ENCODE results near the gene WWOX.
"Not testable (repeated sequence)": the region's sequence is repeated elsewhere in the genome, so short reads cannot be mapped to it uniquely, and the experiment has no call there.

Gene WWOX

DNA sequence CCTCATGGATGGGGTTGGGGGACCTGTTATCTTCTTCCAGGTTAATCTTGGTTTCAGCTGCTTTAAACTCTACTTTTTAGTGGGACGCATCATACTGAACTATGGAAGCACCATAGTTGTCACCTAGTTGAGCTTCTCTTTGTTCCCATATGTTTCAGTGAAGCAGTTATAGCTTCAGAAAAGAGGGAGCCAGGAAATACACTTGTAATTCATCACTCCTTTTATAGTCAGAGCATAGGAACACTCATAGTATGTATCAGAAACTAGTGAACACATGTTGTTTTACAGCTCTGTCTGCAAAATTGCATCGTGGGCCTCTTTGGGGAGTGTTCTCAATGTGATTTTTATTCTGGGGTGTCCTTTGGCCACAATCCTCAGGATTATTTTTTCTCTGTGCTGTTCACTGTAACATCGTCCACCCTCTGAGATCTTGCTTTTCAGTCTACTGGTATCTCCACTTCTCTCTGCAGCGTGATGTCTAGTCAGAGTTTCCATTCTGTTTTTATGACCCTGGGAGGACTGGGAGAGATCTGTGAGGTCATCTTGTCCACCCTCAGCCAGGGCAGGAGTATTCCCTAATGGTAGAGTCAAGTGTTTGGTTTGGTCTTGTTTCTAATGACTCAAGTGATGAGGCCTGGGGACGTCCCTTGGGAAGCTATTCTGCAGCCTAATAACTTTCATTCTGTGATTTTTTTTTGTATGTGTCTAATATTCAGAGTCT, 585.4 kb downstream of the WWOX start:
- no peaks in the 10 kb centered on the region for H3K36me3 Mint-ChIP-seq
- no peak overlapping the region for H3K27ac Mint-ChIP-seq
- no peaks in the 10 kb centered on the region for H3K27me3 Mint-ChIP-seq
- H3K4me1 Mint-ChIP-seq (ENCODE audit: low read depth) = no peaks in the 10 kb centered on the region
- no peak overlapping the region for H3K4me3 Mint-ChIP-seq
- H3K9me3 Mint-ChIP-seq (ENCODE audit: low read depth) = no peaks in the 10 kb centered on the region

DNA sequence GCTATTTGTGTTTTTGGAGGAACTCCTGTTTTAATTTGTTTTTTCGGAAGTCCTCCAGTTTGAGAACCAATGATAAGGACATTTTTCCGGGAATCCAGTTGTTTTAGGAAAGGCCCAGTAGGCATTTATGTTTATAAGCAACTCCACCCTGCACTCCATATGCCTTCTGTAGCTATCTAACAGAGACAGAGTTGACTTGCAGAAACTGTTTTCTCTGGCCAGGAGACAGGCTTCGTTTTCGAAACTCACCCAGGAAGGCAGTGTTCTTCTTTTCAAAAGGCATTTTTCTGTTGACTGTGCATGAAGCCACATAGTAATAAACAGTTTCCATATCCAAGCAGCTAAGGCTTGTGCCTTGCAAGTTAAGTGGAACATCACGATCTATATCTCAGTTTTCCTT, 587.1 kb downstream of the WWOX start:
- Mint-ChIP-seq H3K36me3 (peaks cover 2% of the 10 kb centered on the region), H3K4me1 (ENCODE audit: low read depth) (no peaks in the 10 kb centered on the region)

DNA sequence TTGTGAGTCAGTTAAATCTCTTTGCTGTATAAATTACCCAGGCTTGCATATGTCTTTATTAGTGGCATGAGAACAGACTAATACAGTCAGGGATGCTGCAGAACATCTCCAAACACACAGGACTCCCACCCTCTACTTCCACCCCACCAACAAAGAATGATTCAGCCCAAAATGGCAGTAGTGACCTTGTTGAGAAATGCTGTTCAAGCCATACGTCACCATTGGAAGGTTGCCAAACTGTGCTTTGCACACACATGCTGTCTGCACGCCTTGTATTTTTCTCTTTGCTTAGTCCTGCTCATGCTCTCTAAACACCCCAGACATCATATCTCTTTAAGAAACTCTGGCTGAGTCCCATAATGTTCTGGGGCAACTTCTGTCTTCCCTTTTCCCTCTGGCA, 589.6 kb downstream of the WWOX start:
- no peaks in the 10 kb centered on the region for H3K4me1 Mint-ChIP-seq (ENCODE audit: low read depth)
- no peak overlapping the region for H3K27ac Mint-ChIP-seq
- H3K9me3 Mint-ChIP-seq (ENCODE audit: low read depth) = no peaks in the 10 kb centered on the region
- no peak overlapping the region for H3K4me3 Mint-ChIP-seq
- H3K36me3 Mint-ChIP-seq = peaks cover 2% of the 10 kb centered on the region
- no peaks in the 10 kb centered on the region for H3K27me3 Mint-ChIP-seq

More for the DNA sequence above, 587.1 kb downstream of the WWOX start:
- Mint-ChIP-seq H3K4me3 (no peak overlapping the region), H3K27ac (no peak overlapping the region), H3K9me3 (ENCODE audit: low read depth) (no peaks in the 10 kb centered on the region), H3K27me3 (no peaks in the 10 kb centered on the region)

DNA sequence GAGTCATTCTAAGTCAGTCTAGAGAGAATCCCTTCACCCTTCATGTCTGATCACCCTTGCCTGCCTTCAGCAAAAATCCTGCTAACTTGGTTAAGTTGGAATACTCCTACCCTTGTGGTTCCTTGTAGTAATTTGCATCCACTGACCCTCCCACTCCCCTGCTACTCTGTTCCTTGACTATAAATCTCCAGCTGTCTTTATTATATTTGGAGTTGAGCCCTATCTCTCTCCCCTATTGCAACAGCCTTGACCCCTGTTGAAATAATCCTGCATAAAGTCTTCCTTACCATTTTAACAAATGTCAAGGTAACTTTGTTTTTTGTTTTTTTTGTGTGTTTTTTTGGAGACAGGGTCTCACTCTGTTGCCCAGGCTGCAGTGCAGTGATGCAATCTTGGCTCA, 590.1 kb downstream of the WWOX start:
- H3K9me3 Mint-ChIP-seq (ENCODE audit: low read depth) = no peaks in the 10 kb centered on the region

DNA sequence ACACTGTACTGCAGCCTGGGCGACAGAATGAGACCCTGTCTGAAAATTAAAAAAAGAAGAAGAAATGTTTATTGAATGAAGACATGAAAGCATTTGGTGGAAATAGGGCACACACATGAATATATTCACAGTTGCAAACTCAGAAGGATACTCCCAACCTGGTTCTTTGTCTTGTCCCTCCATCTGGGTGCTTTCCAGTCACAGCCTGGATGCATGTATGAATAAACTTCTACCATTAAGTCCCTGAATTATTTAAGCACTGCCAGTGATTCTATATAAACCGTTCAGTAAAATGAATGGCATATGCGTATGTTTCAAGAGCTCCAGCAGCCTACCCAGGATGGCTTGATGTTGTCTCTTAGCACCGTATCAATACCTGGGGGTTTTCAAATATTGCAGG, 591.1 kb downstream of the WWOX start:
- no peaks in the 10 kb centered on the region for H3K9me3 Mint-ChIP-seq (ENCODE audit: low read depth)
- H3K27ac Mint-ChIP-seq = no peak overlapping the region
- H3K4me1 Mint-ChIP-seq (ENCODE audit: low read depth) = no peaks in the 10 kb centered on the region
- H3K36me3 Mint-ChIP-seq = peaks cover 2% of the 10 kb centered on the region
- H3K27me3 Mint-ChIP-seq = no peaks in the 10 kb centered on the region
- H3K4me3 Mint-ChIP-seq = no peak overlapping the region

More for the DNA sequence above, 590.1 kb downstream of the WWOX start:
- Mint-ChIP-seq H3K36me3 (peaks cover 2% of the 10 kb centered on the region), H3K27me3 (no peaks in the 10 kb centered on the region), H3K27ac (no peak overlapping the region), H3K4me3 (no peak overlapping the region), H3K4me1 (ENCODE audit: low read depth) (no peaks in the 10 kb centered on the region)

DNA sequence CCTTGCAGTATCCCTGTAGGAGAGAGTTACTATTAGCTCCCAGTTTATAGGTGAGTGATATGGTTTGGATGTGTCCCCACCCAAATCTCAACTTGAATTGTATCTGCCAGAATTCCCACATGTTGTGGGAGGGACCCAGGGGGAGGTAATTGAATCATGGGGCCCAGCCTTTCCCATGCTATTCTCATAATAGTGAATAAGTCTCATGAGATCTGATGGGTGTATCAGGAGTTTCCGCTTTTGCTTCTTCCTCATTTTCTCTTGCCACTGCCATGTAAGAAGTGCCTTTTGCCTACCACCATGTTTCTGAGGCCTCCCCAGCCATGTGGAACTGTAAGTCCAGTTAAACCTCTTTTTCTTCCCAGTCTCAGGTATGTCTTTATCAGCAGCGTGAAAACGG, 592.3 kb downstream of the WWOX start:
- not testable (repeated sequence) for H3K36me3 Mint-ChIP-seq; H3K27me3 Mint-ChIP-seq; H3K27ac Mint-ChIP-seq; H3K4me3 Mint-ChIP-seq; H3K4me1 Mint-ChIP-seq (ENCODE audit: low read depth); H3K9me3 Mint-ChIP-seq (ENCODE audit: low read depth)

DNA sequence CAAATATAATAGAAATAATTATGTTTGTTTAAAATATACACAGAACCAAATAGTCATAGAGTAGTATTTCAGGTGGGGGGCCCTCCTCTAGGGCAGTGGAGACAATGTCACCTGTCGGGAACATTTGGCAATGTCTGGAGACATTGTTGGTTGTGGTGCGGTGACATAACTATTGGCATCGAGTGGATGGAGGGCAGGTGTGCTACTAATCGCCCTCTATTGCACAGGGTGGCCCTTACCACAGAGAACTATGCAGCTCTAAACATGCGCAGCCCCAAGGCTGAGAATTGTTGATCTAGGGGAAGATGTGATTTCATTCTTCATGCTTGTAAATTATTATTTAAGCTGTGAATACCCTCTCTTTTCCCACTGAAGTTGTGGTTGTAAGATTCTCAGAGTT, 594.0 kb downstream of the WWOX start:
- Mint-ChIP-seq H3K4me1 (ENCODE audit: low read depth) (no peaks in the 10 kb centered on the region), H3K27me3 (no peaks in the 10 kb centered on the region), H3K9me3 (ENCODE audit: low read depth) (peaks cover 3% of the 10 kb centered on the region), H3K36me3 (peaks cover 2% of the 10 kb centered on the region), H3K4me3 (no peak overlapping the region), H3K27ac (no peak overlapping the region)

DNA sequence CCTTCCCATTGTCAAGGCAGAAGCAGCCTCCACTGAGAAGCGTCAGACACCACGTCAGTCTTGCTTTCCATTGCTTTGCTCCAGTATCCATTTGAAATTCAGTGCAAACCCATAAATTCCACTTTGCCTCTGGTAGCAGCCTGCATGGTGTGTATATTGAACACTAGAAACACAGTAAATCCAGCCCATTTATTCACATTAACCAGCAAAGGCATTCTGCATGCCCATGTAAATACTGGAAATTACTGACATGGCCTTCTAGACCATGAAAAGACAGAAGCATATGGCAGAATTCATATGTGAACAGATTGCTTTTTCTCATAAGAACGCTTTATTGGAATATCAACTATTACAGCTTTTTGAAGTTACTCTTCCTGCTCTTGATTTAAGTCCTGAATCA, 595.0 kb downstream of the WWOX start:
- Mint-ChIP-seq H3K4me3 (no peak overlapping the region), H3K36me3 (peaks cover 2% of the 10 kb centered on the region)

DNA sequence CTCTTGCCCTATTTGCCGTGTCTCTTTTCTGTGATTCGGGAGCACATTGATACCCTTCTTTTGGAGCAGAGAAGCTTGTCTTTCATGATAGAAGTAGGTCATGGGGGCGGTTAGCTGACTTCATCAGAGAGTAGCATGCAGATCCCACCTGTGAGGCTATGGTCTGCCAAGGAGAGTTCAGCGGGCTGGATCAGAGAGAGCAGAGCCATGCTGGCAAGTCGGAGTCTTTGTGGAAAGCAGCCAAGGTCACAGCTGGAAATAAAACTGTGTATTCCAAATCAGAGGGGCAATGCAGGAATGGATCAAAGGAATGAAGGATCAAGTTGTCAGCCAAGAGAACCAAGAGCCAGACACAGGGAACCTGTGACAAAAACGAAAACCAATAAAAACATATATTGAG, 595.9 kb downstream of the WWOX start:
- Mint-ChIP-seq H3K4me3 (no peak overlapping the region), H3K9me3 (ENCODE audit: low read depth) (peaks cover 3% of the 10 kb centered on the region), H3K27ac (no peak overlapping the region), H3K27me3 (no peaks in the 10 kb centered on the region), H3K36me3 (peaks cover 2% of the 10 kb centered on the region), H3K4me1 (ENCODE audit: low read depth) (no peaks in the 10 kb centered on the region)

More for the DNA sequence above, 595.0 kb downstream of the WWOX start:
- Mint-ChIP-seq H3K9me3 (ENCODE audit: low read depth) (peaks cover 3% of the 10 kb centered on the region), H3K4me1 (ENCODE audit: low read depth) (no peaks in the 10 kb centered on the region), H3K27ac (no peak overlapping the region), H3K27me3 (no peaks in the 10 kb centered on the region)

DNA sequence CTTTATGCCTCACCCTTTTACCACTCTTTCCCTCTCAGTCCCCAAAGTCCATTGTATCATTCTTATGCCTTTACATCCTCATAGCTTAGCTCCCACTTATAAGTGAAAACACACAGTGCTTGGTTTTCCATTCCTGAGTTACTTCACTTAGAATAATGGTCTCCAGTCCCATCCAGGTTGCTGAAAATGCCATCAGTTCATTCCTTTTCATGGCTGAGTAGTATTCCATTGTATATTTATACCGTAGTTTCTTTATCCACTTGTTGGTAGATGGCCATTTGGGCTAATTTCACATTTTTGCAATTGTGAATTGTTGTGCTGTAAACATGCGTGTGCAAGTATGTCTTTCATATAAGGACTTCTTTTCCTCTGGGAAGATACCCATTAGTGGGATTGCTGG, 597.3 kb downstream of the WWOX start:
- Mint-ChIP-seq H3K27ac (no peak overlapping the region), H3K27me3 (no peaks in the 10 kb centered on the region), H3K36me3 (no peaks in the 10 kb centered on the region), H3K4me3 (no peak overlapping the region), H3K9me3 (ENCODE audit: low read depth) (peaks cover 3% of the 10 kb centered on the region), H3K4me1 (ENCODE audit: low read depth) (no peaks in the 10 kb centered on the region)

DNA sequence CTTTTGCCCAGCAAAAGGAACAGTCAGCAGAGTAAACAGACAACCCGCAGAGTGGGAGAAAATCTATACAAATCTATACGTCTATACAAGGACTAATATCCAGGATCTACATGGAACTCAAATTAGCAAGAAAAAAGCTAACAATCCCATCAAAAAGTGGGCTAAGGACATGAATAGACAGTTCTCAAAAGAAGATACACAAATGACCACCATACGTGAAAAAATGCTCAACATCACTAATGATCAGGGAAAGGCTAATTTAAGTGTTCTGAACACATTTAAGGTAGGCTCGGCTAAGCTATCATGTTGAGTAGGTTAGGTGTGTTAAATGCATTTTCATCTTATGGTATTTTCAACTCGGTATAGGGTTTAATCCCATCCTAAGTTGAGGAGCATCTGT, 598.0 kb downstream of the WWOX start:
- no peaks in the 10 kb centered on the region for H3K36me3 Mint-ChIP-seq
- H3K4me3 Mint-ChIP-seq = no peak overlapping the region
- H3K27me3 Mint-ChIP-seq = no peaks in the 10 kb centered on the region
- peaks cover 3% of the 10 kb centered on the region for H3K9me3 Mint-ChIP-seq (ENCODE audit: low read depth)
- H3K4me1 Mint-ChIP-seq (ENCODE audit: low read depth) = no peaks in the 10 kb centered on the region
- no peak overlapping the region for H3K27ac Mint-ChIP-seq

DNA sequence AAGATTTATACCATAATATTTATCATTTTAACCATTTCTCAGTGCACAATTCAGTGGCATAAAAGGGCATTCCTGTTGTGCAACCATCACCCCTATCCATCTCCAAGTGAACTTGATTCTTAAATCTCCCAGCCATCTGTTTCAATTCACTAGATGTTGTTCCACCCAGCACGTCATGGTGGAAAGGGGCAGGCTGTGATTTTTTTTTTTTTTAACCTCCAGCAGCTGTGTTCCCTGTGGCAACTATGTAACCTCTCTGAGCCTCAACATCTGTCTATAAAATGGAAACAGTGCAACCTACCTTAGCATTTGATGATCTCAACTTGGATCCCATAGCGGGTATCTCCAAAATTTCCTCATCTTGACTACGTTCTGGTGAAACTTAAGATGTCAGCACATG, 604.5 kb downstream of the WWOX start:
- no peak overlapping the region for H3K27ac Mint-ChIP-seq
- peaks cover 2% of the 10 kb centered on the region for H3K36me3 Mint-ChIP-seq
- no peak overlapping the region for H3K4me3 Mint-ChIP-seq
- no peaks in the 10 kb centered on the region for H3K9me3 Mint-ChIP-seq (ENCODE audit: low read depth)
- H3K27me3 Mint-ChIP-seq = no peaks in the 10 kb centered on the region
- no peaks in the 10 kb centered on the region for H3K4me1 Mint-ChIP-seq (ENCODE audit: low read depth)

DNA sequence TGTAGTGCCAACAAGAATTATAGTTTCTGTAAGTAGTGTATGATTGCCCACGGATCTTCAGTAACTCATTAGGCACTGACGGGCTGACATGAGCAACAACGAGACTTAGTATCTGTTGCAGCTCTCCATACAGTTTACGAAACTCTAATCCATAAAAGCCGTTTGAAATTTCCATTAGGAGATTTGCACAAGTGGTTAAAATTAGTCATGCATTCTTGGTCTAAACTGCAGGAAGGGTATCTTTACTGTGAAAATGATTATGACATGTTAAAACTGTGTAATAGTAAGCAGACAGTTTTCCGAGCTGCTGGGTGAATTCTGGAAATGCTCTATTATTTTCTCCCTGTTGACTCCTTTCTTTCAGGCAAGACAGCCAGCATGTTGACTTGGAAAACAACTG, 605.0 kb downstream of the WWOX start:
- Mint-ChIP-seq H3K4me1 (ENCODE audit: low read depth) (no peaks in the 10 kb centered on the region), H3K36me3 (peaks cover 2% of the 10 kb centered on the region), H3K4me3 (no peak overlapping the region), H3K27ac (no peak overlapping the region), H3K9me3 (ENCODE audit: low read depth) (no peaks in the 10 kb centered on the region), H3K27me3 (no peaks in the 10 kb centered on the region)

DNA sequence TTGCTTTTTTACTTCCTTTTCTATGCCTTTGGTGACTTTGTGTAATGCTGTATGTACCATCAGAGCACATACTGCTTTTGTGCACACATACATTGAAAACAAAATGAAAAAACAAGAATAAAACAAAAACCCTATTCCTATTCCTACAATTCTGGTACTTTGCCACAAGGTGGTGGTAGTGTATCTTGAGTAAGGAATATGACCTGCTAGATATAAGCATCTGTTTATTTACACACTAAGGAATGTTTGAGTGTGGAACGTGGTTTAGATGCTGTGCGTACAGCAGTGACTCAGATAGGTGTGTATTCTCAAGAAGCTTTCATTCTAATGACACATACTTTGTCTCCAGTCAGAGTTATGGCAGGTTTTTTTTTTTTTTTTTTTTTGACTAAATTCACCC, 606.2 kb downstream of the WWOX start:
- H3K9me3 Mint-ChIP-seq (ENCODE audit: low read depth) = no peaks in the 10 kb centered on the region
- H3K27ac Mint-ChIP-seq = no peak overlapping the region
- H3K36me3 Mint-ChIP-seq = peaks cover 2% of the 10 kb centered on the region
- H3K4me3 Mint-ChIP-seq = no peak overlapping the region
- H3K27me3 Mint-ChIP-seq = no peaks in the 10 kb centered on the region
- no peaks in the 10 kb centered on the region for H3K4me1 Mint-ChIP-seq (ENCODE audit: low read depth)

DNA sequence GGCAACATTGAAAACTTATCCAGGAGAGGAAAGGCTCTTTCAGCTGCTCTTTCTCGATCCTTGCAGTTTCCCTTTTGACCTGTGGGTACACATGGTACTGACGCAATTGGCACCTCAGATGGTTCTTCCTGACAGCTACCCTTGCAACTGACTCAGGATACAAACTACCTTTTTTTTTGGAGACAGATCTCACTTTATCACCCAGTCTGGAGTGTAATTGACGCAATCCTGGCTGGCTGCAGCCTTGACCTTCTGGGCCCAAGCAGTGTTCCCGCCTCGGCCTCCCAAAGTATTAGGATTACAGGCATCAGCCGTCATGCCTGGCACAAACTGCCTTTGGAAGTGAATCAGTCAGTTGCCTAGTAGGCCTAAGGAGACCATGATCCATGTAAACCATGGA, 607.2 kb downstream of the WWOX start:
- no peaks in the 10 kb centered on the region for H3K27me3 Mint-ChIP-seq
- no peak overlapping the region for H3K4me3 Mint-ChIP-seq
- no peak overlapping the region for H3K27ac Mint-ChIP-seq
- H3K9me3 Mint-ChIP-seq (ENCODE audit: low read depth) = no peaks in the 10 kb centered on the region
- H3K36me3 Mint-ChIP-seq = peaks cover 2% of the 10 kb centered on the region
- no peaks in the 10 kb centered on the region for H3K4me1 Mint-ChIP-seq (ENCODE audit: low read depth)

DNA sequence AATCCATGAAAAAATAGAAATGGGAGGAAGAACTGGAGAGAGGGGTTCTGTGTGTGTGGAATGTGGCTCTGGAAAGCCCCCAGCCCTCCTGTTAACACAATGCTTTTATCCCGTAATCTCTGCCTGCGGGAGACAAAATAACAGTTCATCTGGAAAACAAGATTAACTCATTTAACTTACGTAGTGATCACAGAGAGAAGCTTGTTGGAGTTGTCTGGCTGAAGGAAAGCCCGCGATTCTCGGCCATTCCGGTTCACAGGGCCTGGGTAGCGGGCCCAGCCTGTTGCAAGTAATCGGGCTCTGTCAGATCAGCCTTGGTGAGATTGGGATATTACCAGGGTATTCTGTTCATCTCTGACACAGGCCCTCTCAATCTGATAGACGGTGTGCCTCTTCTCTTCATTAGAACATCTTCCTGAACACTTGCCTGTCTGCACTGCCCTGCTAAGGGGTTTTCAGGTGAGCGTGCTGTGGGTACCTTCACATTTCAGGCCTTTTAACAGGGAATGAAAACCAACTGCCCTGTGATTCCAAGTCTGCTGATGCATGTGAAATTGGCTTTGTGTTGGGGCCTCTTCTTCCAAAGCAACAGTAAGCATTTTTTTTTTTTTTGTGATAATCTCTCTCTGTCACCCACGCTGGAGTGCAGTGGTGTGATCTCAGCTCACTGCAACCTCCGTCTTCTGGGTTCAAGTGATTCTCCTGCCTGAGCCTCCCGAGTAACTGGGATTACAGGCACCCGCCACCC, 609.9 kb downstream of the WWOX start:
- Mint-ChIP-seq H3K4me1 (ENCODE audit: low read depth) (no peaks in the 10 kb centered on the region), H3K36me3 (peaks cover 2% of the 10 kb centered on the region), H3K27me3 (no peaks in the 10 kb centered on the region), H3K4me3 (no peak overlapping the region), H3K9me3 (ENCODE audit: low read depth) (no peaks in the 10 kb centered on the region), H3K27ac (no peak overlapping the region)

Data from activated naive CD8-positive, alpha-beta T cell (primary cell).